GM12875 (cell line): ENCODE data around the gene CAPN5.

Source experiments
- H3K4me3 ChIP-seq: one replicate; pipeline ENCODE4 v1.5.1; 2011; ENCODE audit warnings: low read depth, low read length, control low read depth
- TF ChIP-seq, protein P1 (sequence below): IDR thresholded peaks from 2 replicates; pipeline ENCODE4 v1.5.1; 2011; ENCODE audit warnings: low read depth, mild to moderate bottlenecking, control low read depth, inconsistent platforms, low read length, moderate library complexity, borderline replicate concordance; ENCODE audit not compliant: insufficient read depth

Gene CAPN5

DNA sequence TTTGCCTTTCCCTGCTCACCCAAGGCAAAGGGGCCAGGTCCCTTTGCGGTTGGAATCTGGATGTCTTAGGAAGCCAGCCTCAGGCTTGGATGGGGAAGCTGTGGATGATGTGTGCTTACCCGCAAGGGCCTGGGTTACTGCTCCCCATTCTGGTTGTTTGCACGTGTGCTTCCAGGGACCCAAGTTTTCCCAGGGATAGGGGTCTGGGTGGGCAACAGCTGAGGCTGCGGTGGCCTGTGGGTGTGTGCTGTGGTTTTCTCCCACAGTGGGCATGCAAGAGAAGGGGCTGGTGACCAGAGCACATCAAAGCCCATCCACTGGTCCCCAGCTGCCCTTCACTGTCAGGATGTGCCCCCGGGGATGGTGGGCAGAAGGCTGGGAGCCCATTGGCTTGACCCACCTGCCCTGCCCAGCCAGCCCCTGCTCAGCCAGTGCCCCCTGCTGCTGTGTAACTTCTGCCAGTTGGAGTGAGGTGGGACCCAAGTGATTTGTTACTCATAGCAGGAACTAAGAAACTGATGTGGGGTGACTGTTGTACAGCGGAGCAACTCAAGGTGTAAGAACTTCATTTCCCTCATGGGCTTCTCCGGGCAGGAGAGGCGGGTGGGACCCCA is 3.3 kb downstream of the CAPN5 start:
- TF ChIP-seq, protein P1, sequence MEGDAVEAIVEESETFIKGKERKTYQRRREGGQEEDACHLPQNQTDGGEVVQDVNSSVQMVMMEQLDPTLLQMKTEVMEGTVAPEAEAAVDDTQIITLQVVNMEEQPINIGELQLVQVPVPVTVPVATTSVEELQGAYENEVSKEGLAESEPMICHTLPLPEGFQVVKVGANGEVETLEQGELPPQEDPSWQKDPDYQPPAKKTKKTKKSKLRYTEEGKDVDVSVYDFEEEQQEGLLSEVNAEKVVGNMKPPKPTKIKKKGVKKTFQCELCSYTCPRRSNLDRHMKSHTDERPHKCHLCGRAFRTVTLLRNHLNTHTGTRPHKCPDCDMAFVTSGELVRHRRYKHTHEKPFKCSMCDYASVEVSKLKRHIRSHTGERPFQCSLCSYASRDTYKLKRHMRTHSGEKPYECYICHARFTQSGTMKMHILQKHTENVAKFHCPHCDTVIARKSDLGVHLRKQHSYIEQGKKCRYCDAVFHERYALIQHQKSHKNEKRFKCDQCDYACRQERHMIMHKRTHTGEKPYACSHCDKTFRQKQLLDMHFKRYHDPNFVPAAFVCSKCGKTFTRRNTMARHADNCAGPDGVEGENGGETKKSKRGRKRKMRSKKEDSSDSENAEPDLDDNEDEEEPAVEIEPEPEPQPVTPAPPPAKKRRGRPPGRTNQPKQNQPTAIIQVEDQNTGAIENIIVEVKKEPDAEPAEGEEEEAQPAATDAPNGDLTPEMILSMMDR: no peak
- H3K4me3 ChIP-seq: no peak overlapping the region

GRCh38 chr11:77071077-77071476 is 4.3 kb downstream of the CAPN5 start:
- H3K4me3 ChIP-seq: no peak overlapping the region
- TF ChIP-seq, protein P1: no peak

DNA sequence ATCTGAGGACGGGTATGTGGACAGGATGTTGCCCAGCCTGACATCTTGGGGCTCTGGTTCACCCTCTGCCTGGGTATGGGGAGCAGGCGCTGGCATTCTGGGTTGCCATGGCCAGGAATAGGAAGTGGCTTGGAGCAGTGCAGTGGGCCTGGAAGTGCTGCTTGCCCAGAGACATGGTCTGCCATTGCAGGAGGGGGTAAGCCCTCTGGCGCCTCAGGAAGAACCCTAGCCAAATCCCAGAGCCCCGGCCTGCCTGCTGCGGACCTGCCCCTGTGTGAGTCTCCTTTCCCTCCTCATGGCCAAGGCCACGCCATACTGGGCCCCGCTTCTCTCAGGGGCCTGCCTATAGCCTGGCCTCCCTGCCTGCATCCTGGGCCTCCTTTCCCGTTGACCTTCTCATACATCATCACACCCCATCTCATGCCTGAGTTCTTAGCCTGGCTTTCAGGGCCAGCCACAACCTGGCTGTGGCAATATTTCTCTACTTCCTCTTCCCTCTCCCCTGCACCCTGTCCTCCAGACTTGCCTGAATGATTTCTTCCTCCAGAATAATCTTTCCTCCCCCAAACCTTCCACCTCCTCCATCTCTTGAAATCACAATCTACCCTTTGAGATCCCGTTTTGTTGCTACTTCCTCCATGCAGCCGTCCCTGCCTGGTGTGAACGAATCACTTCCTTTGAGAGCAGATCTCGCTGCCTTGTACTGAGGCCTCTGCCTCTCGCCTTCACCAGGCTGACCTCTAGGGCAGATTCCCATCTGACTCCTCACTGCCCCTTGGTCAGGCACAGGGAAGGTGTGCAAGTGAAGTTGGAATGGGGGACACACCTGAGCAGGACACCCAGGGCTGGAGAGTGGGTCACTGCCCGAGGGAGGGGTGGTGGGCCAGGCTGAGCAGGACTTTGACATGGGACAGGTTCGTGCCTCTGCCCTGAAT is 5.2 kb downstream of the CAPN5 start:
- no peak overlapping the region for H3K4me3 ChIP-seq
- TF ChIP-seq, protein P1: no peak

DNA sequence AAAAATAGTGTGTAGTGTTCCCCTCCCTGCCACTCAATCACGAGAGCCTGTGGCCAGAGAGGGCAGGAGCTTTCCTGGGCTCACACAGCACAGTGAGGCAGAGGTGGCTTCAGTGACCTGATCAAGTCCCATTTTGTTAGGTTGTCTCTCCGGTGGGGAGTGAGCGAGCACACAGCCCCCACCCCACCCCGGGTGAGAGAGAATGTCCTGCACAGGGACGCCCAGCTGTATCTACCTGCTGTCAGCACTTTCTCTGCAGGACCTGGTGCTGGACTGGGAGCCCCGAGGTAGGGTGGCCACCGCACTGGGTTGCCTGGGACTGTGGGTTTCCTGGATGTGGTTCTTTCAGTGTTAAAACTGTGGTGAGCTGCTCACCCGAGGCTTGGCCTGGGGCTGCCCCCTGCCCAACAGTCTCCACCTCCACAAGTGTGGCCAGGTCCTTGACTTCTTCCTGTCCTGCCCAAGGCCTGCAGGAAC is 6.1 kb downstream of the CAPN5 start:
- no peak overlapping the region for H3K4me3 ChIP-seq
- TF ChIP-seq, protein P1: no peak

GRCh38 chr11:77073328-77074001 is 6.7 kb downstream of the CAPN5 start:
- no peak overlapping the region for H3K4me3 ChIP-seq
- TF ChIP-seq, protein P1: no peak

GRCh38 chr11:77074205-77074604 is 7.4 kb downstream of the CAPN5 start:
- H3K4me3 ChIP-seq: no peak overlapping the region
- TF ChIP-seq, protein P1: no peak
